Measurements from ENCODE around the gene LATS2. TPM values are rescaled to one million over a fixed set of nuclear protein-coding genes. Genes with fewer than 3 reads are reported as not detected.

Gene LATS2
- total and polyA plus RNA-seq, 9 donors, result 12.5 to 41.9 (median 22.8) TPM

DNA sequence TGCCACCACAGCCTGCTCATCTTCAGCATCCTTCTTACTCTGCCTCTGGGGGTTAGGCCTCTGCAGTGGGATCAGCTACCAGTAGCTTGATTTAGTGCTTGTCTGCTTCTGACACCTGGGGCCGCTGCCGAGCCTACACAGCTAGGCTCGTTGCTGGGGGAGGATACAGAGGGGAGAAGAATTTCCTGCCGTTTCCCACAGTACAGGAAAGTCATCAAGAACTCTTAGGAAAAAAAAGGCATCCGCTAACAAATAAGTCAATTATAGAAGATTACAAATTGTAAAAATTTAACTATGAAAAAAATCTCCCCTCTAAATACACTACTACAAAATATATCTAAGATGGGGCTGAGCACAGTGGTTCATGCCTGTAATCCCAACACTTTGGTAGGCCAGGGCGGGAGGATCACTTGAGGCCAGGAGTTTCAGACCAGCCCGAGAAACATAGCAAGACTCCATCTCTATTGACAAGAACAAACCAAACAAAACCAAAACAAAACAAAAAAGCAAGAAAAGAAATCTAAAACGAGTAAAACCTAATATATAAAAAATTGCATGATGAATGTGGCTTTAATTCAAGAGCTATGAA lies 26.7 kb downstream of the LATS2 start:
- DNase-seq, result peak in 1 of 5 donors; percentile 29
- TF ChIP-seq POLR2A (IDR thresholded peaks at IDR 0.05), result no peak
- TF ChIP-seq, protein P1, sequence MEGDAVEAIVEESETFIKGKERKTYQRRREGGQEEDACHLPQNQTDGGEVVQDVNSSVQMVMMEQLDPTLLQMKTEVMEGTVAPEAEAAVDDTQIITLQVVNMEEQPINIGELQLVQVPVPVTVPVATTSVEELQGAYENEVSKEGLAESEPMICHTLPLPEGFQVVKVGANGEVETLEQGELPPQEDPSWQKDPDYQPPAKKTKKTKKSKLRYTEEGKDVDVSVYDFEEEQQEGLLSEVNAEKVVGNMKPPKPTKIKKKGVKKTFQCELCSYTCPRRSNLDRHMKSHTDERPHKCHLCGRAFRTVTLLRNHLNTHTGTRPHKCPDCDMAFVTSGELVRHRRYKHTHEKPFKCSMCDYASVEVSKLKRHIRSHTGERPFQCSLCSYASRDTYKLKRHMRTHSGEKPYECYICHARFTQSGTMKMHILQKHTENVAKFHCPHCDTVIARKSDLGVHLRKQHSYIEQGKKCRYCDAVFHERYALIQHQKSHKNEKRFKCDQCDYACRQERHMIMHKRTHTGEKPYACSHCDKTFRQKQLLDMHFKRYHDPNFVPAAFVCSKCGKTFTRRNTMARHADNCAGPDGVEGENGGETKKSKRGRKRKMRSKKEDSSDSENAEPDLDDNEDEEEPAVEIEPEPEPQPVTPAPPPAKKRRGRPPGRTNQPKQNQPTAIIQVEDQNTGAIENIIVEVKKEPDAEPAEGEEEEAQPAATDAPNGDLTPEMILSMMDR (IDR thresholded peaks at IDR 0.05), result no peak
- TF ChIP-seq EP300 (IDR thresholded peaks at IDR 0.05), result no peak
- Histone ChIP-seq H3K27ac (no peak overlapping the region), H3K27me3 (no peaks in the 10 kb centered on the region), H3K9me3 (no peaks in the 10 kb centered on the region), H3K36me3 (no peaks in the 10 kb centered on the region), H3K4me1 (ENCODE audit: insufficient read depth) (peaks cover 17% of the 10 kb centered on the region), H3K4me3 (no peak overlapping the region)
- intact Hi-C loops (cut with DNase I), result no loop called here
- WGBS, 3 donors, result 31 to 33% (median 32%) methylated on average over 8 of the region's 8 CpGs

DNA sequence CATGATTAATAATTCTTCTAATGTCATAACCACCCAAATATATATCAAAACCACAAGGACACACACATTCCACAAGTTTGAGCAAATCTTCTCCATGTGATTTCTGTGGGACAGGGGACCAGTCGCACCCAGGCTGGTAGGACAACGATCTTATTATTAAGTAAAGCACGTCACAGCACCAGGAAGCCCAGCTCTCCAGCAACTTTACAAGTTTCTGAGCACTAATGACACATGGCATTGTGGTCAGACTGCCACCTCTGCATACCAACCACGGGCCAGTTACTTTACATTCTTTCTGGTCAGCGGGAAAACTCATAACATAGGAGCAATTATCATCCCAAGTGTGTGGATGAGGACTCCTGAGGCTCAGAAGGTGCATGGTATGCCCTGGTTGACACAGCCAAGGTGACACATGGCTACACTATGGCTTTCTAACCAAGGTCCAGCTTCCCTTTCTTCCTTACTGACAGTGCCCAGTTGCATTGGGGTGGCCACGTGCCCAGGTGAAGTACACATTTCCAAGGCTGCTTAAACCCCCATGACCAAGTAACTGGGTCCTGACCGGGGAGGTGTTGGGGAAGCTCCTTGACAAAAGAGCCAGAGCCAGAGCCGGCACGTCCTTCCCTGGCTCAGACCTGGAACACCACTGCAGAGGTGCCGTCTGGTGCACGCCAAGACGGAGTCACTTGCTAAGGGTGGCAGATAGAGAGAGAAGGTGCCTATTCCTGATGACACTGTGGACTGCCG lies 27.4 kb downstream of the LATS2 start:
- H3K36me3 ChIP-seq, result no peaks in the 10 kb centered on the region
- no peaks in the 10 kb centered on the region for H3K27me3 ChIP-seq
- peaks cover 17% of the 10 kb centered on the region for H3K4me1 ChIP-seq (ENCODE audit: insufficient read depth)
- no peak overlapping the region for H3K27ac ChIP-seq
- H3K9me3 ChIP-seq, result no peaks in the 10 kb centered on the region
- no peak for TF ChIP-seq POLR2A (IDR thresholded peaks at IDR 0.05)
- TF ChIP-seq EP300 (IDR thresholded peaks at IDR 0.05), result no peak
- TF ChIP-seq, protein P1 (IDR thresholded peaks at IDR 0.05), result no peak
- WGBS, 3 donors, result 80 to 86% (median 83%) methylated on average over 13 of the region's 13 CpGs
- DNase-seq, result no peak
- H3K4me3 ChIP-seq, result no peak overlapping the region
- intact Hi-C loops (cut with DNase I), result no loop called here

DNA sequence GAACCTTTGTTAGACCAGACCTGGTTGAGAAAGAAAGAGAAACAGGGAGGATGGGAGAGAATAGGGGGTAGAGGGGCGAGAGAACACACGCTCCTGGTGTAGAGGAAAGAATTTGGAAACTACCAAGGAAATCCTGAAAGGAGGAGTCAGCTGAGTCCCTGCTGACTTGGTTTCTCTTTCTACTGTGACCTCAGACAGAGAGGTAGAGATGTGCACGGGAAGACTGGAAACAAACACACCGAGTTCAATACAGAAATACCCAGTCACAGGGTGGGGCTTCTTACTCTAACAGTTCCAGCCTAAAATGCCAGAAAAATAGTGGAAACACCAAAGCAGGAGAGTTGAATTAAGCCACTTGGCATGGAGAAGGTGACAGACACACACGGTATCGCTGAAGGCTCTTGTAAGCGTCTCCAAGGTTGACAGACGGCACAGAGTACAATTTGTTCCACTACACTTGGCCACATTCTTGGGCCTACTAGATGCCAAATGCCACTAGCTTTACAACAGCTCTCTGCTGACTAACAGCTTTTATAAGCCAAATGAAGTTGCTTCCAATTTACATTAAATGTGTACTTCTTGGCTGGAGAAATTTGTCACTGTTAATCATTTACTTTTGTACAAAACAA lies 28.1 kb downstream of the LATS2 start:
- Histone ChIP-seq H3K27ac (peak overlapping the region in 1 of 2 donors; percentile 16), H3K9me3 (no peaks in the 10 kb centered on the region), H3K36me3 (no peaks in the 10 kb centered on the region), H3K4me1 (ENCODE audit: insufficient read depth) (peaks cover 17% of the 10 kb centered on the region), H3K27me3 (no peaks in the 10 kb centered on the region), H3K4me3 (no peak overlapping the region)
- intact Hi-C loops (cut with DNase I), result no loop called here
- peak in 1 of 5 donors; percentile 42 for DNase-seq
- TF ChIP-seq EP300 (IDR thresholded peaks at IDR 0.05), result peak; percentile 12
- TF ChIP-seq, protein P1 (IDR thresholded peaks at IDR 0.05), result no peak
- WGBS, 3 donors, result 23 to 42% (median 39%) methylated on average over 8 of the region's 8 CpGs

DNA sequence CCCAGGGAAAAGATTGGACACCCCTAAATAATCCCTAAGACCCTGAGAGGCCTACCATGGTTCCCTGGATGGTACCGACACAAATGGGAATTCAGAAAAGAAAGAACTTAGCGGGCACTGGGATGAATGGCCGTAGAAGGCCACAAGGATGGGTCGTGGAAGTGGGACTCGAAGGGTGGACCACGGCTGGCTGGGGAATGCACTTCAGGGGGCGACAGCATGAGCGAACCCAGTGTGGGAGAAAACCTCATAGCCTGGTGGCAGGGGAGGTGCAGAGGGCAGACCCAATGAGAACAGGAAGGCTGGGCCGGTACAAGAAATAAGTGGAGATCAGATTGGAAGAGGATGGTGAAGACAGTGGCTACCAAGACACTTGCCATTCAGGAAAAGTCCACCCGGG lies 28.7 kb downstream of the LATS2 start:
- TF ChIP-seq POLR2A (IDR thresholded peaks at IDR 0.05), result no peak
- TF ChIP-seq EP300 (IDR thresholded peaks at IDR 0.05), result no peak
- TF ChIP-seq, protein P1 (IDR thresholded peaks at IDR 0.05), result no peak
- Histone ChIP-seq H3K4me1 (ENCODE audit: insufficient read depth) (peaks cover 15% of the 10 kb centered on the region), H3K36me3 (no peaks in the 10 kb centered on the region), H3K9me3 (no peaks in the 10 kb centered on the region), H3K27ac (peak overlapping the region in 1 of 2 donors; percentile 16), H3K4me3 (no peak overlapping the region), H3K27me3 (no peaks in the 10 kb centered on the region)
- intact Hi-C loops (cut with DNase I), result no loop called here
- 93 to 95% (median 94%) methylated on average over 10 of the region's 10 CpGs for WGBS, 3 donors
- no peak for DNase-seq

Data from ovary (tissue), 9 donors.